GM12865 (cell line): Measurements from ENCODE around the gene CTBP1.

Experiments used
- DNase-seq: peaks from one replicate; pipeline ENCODE4 v3.0.0; 2010; ENCODE audit warnings: low read depth
- H3K4me3 ChIP-seq: 2 replicates; pipeline ENCODE4 v1.5.1; 2011; ENCODE audit warnings: mild to moderate bottlenecking, low read depth, low read length, control low read depth
- TF ChIP-seq, protein P1 (sequence below): IDR thresholded peaks from 2 replicates; pipeline ENCODE4 v1.5.1; 2011; ENCODE audit warnings: low read length, control low read depth, low read depth, inconsistent platforms; ENCODE audit not compliant: insufficient read depth; ENCODE audit errors: missing control alignments

The CTBP1 gene

DNA sequence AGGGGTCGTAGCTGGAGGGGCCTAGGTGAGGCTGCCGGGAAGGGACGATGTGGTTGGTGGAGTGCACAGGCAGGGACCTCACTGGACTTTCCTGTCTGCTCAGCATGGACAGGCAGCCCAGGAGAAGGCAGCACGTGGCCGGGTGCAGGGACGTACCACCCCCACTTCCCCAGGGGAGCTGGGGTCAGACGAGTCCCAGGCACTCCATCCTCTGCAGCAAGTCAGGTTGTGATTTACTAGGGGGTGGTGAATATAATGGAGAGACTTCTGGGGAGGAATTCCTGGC, 1.5 kb upstream of the CTBP1 start:
- no peak for DNase-seq
- TF ChIP-seq, protein P1, sequence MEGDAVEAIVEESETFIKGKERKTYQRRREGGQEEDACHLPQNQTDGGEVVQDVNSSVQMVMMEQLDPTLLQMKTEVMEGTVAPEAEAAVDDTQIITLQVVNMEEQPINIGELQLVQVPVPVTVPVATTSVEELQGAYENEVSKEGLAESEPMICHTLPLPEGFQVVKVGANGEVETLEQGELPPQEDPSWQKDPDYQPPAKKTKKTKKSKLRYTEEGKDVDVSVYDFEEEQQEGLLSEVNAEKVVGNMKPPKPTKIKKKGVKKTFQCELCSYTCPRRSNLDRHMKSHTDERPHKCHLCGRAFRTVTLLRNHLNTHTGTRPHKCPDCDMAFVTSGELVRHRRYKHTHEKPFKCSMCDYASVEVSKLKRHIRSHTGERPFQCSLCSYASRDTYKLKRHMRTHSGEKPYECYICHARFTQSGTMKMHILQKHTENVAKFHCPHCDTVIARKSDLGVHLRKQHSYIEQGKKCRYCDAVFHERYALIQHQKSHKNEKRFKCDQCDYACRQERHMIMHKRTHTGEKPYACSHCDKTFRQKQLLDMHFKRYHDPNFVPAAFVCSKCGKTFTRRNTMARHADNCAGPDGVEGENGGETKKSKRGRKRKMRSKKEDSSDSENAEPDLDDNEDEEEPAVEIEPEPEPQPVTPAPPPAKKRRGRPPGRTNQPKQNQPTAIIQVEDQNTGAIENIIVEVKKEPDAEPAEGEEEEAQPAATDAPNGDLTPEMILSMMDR, result no peak
- H3K4me3 ChIP-seq, result peak overlapping the region; percentile 83

DNA sequence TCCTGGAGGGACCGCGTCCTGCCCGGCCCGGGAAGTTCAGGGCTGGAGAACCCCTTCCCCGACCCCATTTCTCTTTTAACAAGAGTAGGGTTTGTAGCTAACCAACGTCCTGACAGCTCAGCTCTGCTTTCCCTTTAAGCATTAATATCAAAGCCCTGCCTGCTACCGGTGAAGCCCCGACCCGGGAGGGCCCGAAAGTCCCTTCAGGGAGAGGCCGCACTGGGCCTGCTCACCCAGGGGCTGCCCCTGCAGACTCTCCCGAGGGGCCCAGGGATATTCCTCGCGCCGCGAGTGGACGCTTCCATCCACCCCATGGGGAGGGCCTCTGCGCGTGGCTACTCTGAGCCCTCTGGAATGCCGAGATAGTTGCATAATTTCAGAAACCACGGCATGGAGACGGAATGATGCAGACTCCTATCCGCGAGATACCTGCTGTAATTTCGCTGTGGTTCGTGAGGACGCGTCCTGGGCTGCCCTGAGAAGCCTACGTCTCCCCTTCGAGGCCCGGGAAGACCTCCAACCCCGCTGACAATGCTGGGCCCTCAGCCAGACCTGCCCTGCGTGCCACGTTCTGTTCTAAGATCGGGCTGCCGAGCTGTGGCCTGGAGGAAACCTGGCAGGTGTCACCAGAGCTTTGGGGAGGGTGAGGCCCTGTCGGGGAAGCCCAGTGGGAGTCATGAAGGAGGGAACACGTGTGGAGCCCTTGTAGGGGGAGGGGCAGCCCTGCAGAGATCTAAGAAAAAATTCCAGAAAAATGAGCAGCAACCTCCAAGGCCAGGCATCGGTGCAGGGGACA, 999 bp upstream of the CTBP1 start:
- DNase-seq, result peak; percentile 72
- TF ChIP-seq, protein P1, result no peak
- H3K4me3 ChIP-seq, result peak overlapping the region; percentile 83

GRCh38 chr4:1249148-1249730, 309 bp upstream of the CTBP1 start:
- peak overlapping the region; percentile 83 for H3K4me3 ChIP-seq
- DNase-seq, result peak; percentile 94
- TF ChIP-seq, protein P1, result no peak

DNA sequence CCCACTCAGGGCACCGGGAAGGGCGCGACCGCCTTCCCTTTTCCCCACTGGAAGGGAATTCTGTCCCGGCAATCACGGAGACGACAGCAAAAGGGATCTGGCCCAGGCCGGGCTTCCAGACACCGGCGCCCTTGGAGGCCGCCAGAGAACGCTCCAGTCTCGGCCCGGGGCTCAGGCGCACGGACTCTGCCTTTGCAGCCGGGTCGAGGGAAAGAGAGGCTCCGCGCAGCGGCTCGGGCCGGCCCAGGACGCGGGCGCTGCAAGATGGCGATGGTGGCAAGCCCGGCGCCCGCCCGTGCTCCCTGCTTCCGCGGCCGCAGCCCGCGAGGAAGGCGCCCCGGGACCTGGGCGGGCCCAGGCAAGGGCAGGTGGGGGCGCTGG, 1.1 kb downstream of the CTBP1 start:
- TF ChIP-seq, protein P1, result no peak
- H3K4me3 ChIP-seq, result peak overlapping the region; percentile 88
- DNase-seq, result no peak

DNA sequence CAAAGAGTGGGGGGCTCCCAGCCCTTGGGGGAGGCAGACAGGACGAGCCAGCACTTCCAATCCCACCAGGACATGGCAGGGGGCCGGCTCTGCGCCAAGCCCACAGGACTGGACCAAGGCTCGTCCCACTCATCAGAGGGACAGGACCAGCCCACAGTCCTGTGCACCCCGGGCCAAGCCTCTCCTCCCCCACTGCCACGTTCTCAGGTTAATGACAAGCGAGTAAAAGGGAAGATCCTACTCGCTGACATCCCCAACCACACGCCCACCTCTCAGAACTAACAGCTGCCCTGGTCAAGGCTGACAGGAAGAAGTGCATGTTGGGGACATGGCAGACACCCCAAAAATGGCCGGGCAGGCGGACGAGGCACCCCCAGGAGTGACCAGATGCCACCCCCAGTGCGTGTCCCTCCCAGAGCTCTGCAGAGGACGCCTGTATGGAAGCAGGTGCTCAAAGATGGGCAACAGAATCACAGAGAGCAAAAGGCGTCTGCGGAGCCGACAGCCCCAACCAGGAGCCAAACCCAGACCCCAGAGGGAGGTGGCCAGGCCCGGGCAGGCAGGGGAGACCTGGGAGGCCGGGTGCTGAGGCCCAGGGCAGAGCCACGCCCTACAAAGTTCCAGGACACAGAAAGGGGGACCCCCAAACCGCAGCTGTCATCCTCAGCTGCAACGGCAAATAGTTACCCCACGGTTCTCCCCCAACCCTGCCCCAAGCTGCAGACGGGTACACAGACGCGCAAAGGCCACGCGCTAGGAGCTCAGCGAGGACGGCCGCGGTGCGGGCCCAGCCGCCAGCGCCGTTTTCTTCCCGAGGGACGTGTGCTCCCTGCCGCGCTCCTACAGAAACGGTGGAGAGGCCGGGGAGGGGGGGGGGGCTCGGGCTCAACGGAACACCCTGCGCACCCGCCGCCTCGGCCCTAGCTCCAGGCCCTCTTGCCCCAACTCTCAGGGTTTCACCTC, 1.7 kb downstream of the CTBP1 start:
- DNase-seq, result peak; percentile 52
- TF ChIP-seq, protein P1, result no peak
- peak overlapping the region; percentile 88 for H3K4me3 ChIP-seq

DNA sequence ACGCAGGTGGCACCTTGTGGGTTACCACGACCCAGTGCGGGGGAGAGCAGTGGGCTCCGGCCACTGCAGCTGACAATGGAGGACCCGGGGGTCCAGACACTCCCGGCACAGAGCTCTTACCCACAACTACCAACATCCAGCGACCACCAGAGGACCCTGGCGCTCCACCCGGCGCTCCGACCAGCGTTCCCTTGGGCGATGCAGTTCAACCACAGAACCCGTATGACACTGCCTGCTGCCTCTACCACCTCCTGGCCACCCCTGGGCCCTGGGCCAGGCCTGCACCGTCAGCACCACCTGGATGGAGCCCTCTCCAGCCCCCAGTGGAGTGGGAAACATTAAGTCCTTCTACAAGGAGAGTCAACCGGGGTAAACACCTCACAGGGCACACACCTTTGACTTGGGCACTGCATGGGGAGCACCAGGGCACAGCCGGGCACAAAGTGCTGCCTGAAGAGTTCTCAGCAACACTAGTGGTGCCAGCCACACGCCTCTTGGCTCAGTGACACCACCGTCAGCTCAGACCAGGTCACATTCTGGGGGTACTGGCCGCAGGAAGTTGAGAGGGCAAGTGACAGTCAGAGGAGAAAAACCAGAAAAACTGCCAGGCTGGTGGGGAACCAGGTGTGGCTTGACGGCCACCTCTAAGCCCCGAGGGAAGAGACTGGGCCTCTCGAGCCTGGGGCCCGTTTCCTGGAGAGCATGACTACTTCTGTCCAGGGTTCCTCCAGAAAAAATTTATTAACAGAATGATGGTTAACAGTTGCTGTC, 2.6 kb downstream of the CTBP1 start:
- TF ChIP-seq, protein P1, result no peak
- peak overlapping the region; percentile 88 for H3K4me3 ChIP-seq
- peak; percentile 60 for DNase-seq
